Stomach (tissue), 9 donors: ENCODE results near the gene HOXD13. TPM values are rescaled to one million over a fixed set of nuclear protein-coding genes. Genes with fewer than 3 reads are reported as not detected.

ENCODE experiments used
- DNase-seq, 2 donors: peaks; one replicate each; pipeline versions ENCODE4 v3.0.0 to v3.0.0-alpha.2; 2013 to 2019
- H3K27ac ChIP-seq, 5 donors: fragments of 200-600 bp in 4 of 5; sonication (generic) in 4 of 5; one replicate each; pipeline ENCODE4 v1.5.1; 2013 to 2019; ENCODE audit warnings: mild to moderate bottlenecking in 1 of 5, moderate library complexity in 1 of 5
- H3K27me3 ChIP-seq, 3 donors: fragments of 200-600 bp; sonication (generic); one replicate each; pipeline ENCODE4 v1.5.1; 2017 to 2019; ENCODE audit warnings: mixed run types in 1 of 3
- H3K36me3 ChIP-seq, 4 donors: fragments of 200-600 bp; sonication (generic); 1 replicate in 3 of 4; 2 replicates in 1 of 4; pipeline ENCODE4 v1.5.1; 2016 to 2019
- H3K4me1 ChIP-seq, 4 donors: fragments of 200-600 bp; sonication (generic); one replicate each; pipeline ENCODE4 v1.5.1; 2016 to 2019
- H3K4me3 ChIP-seq, 4 donors: fragments of 200-600 bp; sonication (generic) in 3 of 4; one replicate each; pipeline ENCODE4 v1.5.1; 2016 to 2019; ENCODE audit warnings: mild to moderate bottlenecking in 1 of 4
- H3K9me3 ChIP-seq, 4 donors: fragments of 200-600 bp; sonication (generic); one replicate each; pipeline ENCODE4 v1.5.1; 2016 to 2019
- EP300 ChIP-seq: sonication (generic); formaldehyde crosslinking; IDR thresholded peaks from one replicate; pipeline ENCODE4 v1.6.1; 2017; ENCODE audit warnings: antibody characterized with exemption
- POLR2A ChIP-seq, 4 donors: fragments of 450-650 bp; IDR thresholded peaks; one replicate each; pipeline ENCODE4 v1.6.1; 2016; ENCODE audit warnings: antibody characterized with exemption in 4 of 4, control low read depth in 2 of 4, mild to moderate bottlenecking in 1 of 4, moderate library complexity in 1 of 4
- POLR2AphosphoS5 ChIP-seq, 3 donors: sonication (generic); formaldehyde crosslinking; IDR thresholded peaks; one replicate each; pipeline ENCODE4 v1.6.1; 2016; ENCODE audit warnings: antibody characterized with exemption in 3 of 3
- WGBS, 5 donors: extraction: QIAGEN DNeasy Blood & Tissue Kit in 3 of 5; methylation state at CpG; one replicate each; pipeline versions ENCODE4 v1.1.5 to v1.1.7; 2013 to 2018; 5-methylcytosine and 5-hydroxymethylcytosine counted together
- intact Hi-C: fragments of 100-400 bp; cut with DNase I; formaldehyde crosslinking; loops from one replicate; pipeline ENCODE4 v1.15.1; 2023; ENCODE audit warnings: low total_unique reads
- polyA plus RNA-seq, 3 donors: library from polyadenylated mRNA; stranded (reverse); fragments of 200-250 nt; gene quantifications; one replicate each; pipeline ENCODE4 v1.2.3, GENCODE V29; 2013
- total RNA-seq, 5 donors: library from RNA; depleted of rRNA; stranded (reverse); fragments of >200 nt; gene quantifications; one replicate each; pipeline versions ENCODE4 v1.1.0 to v1.2.3, GENCODE V29; 2014 to 2016
- TF ChIP-seq, protein P1 (sequence below), 7 experiments: fragments of 450-650 bp in 4 of 7; fragments of 200-600 bp in 3 of 7; sonication (generic) in 3 of 7; IDR thresholded peaks; one replicate each; pipeline ENCODE4 v1.5.1; 2016 to 2019; ENCODE audit warnings: antibody characterized with exemption in 7 of 7, control low read depth in 2 of 7, mild to moderate bottlenecking in 1 of 7
- donor health status: healthy with polysubstance abuse.
- donor health status: Bipolar disorder and iron deficiency.
- donor health status: healthy.

HOXD13 gene
- total and polyA plus RNA-seq, 8 donors, result not detected

DNA sequence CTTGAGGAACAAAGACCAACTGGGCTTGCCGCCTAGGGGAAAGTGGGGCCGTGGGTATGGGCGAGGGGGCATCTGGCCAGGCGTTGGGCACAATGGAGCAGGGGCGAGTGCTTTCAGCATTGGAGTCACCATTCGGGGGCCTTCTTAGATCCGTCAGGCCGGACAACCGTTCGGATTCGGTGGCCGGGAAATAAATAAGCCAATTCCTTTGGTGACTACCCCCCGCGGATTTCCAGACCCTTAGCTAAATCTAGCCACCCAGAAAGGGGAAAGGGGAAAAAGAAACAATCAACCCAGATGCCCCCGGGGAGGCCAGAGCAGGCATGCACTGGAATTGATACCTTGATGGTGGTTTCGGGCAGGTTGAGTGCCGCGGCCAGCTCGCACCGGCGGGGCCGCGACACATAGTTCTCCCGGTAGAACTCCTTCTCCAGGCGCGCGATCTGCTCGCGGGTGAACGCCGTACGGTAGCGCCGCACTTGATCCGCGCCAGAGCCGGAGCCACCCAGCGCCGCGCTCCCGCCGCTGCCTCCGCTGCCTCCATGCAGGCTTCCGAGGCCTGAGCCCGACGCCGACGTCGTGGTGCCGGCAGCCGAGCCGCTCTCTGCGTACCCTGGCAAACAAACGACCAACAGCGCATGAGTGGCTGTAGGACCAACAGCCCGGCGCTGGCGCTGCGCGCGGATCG lies 10.5 kb upstream of the HOXD13 start:
- H3K4me1 ChIP-seq, result peaks cover 0 to 66% (median 40%) of the 10 kb centered on the region in 4 donors
- intact Hi-C loops, result no loop called here
- H3K9me3 ChIP-seq, result peaks cover 9 to 57% (median 30%) of the 10 kb centered on the region in 4 donors
- H3K4me3 ChIP-seq, result no peak overlapping the region
- 7 to 13% (median 11%) methylated on average over 40 to 62 of the region's 62 CpGs for WGBS, 5 donors
- TF ChIP-seq POLR2AphosphoS5 (IDR thresholded peaks at IDR 0.05), result no peak
- TF ChIP-seq, protein P1, sequence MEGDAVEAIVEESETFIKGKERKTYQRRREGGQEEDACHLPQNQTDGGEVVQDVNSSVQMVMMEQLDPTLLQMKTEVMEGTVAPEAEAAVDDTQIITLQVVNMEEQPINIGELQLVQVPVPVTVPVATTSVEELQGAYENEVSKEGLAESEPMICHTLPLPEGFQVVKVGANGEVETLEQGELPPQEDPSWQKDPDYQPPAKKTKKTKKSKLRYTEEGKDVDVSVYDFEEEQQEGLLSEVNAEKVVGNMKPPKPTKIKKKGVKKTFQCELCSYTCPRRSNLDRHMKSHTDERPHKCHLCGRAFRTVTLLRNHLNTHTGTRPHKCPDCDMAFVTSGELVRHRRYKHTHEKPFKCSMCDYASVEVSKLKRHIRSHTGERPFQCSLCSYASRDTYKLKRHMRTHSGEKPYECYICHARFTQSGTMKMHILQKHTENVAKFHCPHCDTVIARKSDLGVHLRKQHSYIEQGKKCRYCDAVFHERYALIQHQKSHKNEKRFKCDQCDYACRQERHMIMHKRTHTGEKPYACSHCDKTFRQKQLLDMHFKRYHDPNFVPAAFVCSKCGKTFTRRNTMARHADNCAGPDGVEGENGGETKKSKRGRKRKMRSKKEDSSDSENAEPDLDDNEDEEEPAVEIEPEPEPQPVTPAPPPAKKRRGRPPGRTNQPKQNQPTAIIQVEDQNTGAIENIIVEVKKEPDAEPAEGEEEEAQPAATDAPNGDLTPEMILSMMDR (IDR thresholded peaks at IDR 0.05), result no peak
- no peak for TF ChIP-seq POLR2A (IDR thresholded peaks at IDR 0.05)
- no peak for TF ChIP-seq EP300
- peak in 1 of 2 donors; percentile 37 for DNase-seq
- no peak overlapping the region for H3K27ac ChIP-seq
- no peaks in the 10 kb centered on the region for H3K36me3 ChIP-seq
- peaks cover 68 to 100% (median 99%) of the 10 kb centered on the region in 3 donors for H3K27me3 ChIP-seq

DNA sequence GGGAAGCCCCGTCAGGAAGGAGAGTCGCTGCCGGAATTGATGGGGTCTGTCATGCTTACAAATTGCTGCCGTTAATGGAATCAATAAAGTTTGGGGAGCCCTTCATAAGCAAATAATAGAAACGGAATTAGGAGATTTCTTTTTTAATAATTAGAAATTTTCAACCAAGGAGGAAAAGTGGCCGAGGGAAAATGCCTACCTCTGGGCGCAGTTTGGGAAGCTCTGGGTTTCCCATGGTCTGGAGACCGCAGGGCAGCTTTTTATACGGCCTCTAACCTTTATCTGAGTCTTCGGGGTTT lies 10.0 kb upstream of the HOXD13 start:
- Histone ChIP-seq H3K36me3 (no peaks in the 10 kb centered on the region), H3K27ac (no peak overlapping the region), H3K4me1 (peaks cover 0 to 66% (median 40%) of the 10 kb centered on the region in 4 donors), H3K27me3 (peaks cover 69 to 100% (median 99%) of the 10 kb centered on the region in 3 donors), H3K9me3 (peaks cover 9 to 57% (median 30%) of the 10 kb centered on the region in 4 donors), H3K4me3 (no peak overlapping the region)
- TF ChIP-seq POLR2A (IDR thresholded peaks at IDR 0.05) (no peak), POLR2AphosphoS5 (IDR thresholded peaks at IDR 0.05) (no peak), EP300 (no peak)
- TF ChIP-seq, protein P1 (IDR thresholded peaks at IDR 0.05), result no peak
- intact Hi-C loops, result no loop called here
- no peak for DNase-seq
- WGBS, 5 donors, result 7 to 11% (median 10%) methylated on average over 10 of the region's 10 CpGs

DNA sequence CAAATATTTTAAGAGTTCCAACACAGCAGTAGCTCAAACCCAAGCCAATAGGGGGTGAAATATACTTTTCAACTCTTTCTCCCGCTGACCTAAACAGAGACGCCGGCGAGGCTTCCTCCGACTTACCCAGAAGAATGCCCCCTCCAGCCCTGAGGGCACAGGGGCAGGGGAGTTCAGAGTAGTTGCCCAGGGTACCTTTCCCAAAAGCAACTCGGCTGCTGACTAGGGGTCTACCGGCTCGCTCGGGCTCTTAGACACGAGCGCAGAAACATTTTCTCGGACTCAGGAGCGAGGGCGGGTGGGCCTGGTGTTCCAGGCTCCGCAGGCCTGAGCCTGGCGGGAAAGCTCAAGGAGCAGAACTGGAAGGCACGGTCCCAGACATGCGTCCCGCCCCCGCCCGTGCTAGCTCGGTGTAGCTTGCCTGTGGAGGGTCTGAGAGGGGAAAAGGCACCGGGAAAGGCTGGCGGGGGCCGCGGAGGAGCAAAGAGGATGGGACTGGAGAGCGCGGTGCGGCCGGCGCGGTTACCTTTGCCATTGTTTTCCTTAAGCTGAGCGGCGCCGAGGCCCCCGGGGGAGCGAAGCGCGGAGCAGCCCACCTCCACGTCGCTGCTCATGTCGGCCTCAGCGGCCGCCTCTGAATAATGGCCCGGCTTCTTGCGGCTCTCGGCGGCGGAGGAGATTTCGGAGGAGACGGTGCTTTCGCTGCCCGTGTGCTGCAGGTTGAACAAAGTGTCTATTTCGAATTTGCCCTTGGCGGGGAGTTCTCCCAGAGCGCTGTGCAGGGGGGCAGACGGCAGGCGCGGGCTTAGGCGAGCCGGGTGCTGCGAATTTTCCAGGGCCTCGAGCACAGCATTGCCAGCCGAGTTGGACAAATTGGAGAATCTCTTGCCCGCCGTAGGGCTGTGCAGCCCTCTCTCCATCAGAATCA lies 9.4 kb upstream of the HOXD13 start:
- H3K36me3 ChIP-seq, result no peaks in the 10 kb centered on the region
- TF ChIP-seq, protein P1 (IDR thresholded peaks at IDR 0.05), result no peak
- TF ChIP-seq POLR2AphosphoS5 (IDR thresholded peaks at IDR 0.05), result no peak
- TF ChIP-seq EP300, result no peak
- TF ChIP-seq POLR2A (IDR thresholded peaks at IDR 0.05), result no peak
- H3K9me3 ChIP-seq, result peaks cover 9 to 57% (median 30%) of the 10 kb centered on the region in 4 donors
- peaks cover 75 to 100% (median 99%) of the 10 kb centered on the region in 3 donors for H3K27me3 ChIP-seq
- intact Hi-C loops, result no loop called here
- no peak overlapping the region for H3K4me3 ChIP-seq
- no peak for DNase-seq
- H3K27ac ChIP-seq, result no peak overlapping the region
- H3K4me1 ChIP-seq, result peaks cover 4 to 72% (median 45%) of the 10 kb centered on the region in 4 donors
- WGBS, 5 donors, result 5 to 15% (median 7%) methylated on average over 46 to 66 of the region's 66 CpGs

DNA sequence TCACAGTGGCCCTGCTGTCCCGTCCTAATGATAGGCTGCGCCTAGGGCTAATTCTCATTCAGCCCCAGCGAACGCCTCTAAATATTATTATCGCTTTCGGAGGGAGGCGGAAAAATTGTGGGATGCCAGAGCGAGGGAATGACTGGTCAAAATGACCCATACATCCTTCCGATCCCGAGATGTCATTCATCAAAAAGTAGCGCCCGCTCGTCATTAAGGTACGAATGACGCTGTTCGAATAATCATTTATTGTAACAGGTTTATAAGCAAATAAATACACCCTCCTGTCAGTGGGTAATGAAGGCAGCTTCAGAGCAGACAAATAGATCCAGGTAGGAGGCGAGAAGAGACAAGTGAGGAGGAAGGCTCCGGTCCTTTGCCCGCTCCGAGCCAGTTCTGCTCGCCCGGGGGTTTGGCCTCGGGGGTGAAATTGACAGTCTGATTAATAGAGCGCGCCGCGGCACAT lies 8.7 kb upstream of the HOXD13 start, which contains the start of gene EVX2:
Gene EVX2, minus strand, starts transcription at position 167 of the 466 bp plus-strand sequence. CDS start 186 bp downstream, outside the sequence.
- Histone ChIP-seq H3K4me1 (peaks cover 9 to 80% (median 52%) of the 10 kb centered on the region in 4 donors), H3K27ac (no peak within 1 kb of the TSS), H3K9me3 (peaks cover 9 to 54% (median 30%) of the 10 kb centered on the region in 4 donors), H3K36me3 (no peaks in the 10 kb centered on the region), H3K4me3 (no peak within 1 kb of the TSS), H3K27me3 (peaks cover 73 to 100% (median 99%) of the 10 kb centered on the region in 3 donors)
- WGBS, 5 donors, result 13 to 20% (median 18%) methylated on average over 27 of the region's 27 CpGs
- intact Hi-C loops, result no loop called here
- TF ChIP-seq, protein P1 (IDR thresholded peaks at IDR 0.05), result no peak
- TF ChIP-seq POLR2A (IDR thresholded peaks at IDR 0.05) (no peak), EP300 (no peak), POLR2AphosphoS5 (IDR thresholded peaks at IDR 0.05) (no peak)
- no peak for DNase-seq
